Psoas muscle (tissue), 8 donors: ENCODE data around the gene SP9. TPM values are rescaled to one million over a fixed set of nuclear protein-coding genes. Genes with fewer than 3 reads are reported as not detected.

ENCODE experiments used
- ATAC-seq, 4 donors: fragments of 200-7000 bp; cut with Tn5 transposase; one replicate each; pipeline ENCODE4 v1.9.1; 2020; ENCODE audit warnings: moderate library complexity in 3 of 4, mild to moderate bottlenecking in 2 of 4
- DNase-seq, 2 donors: peaks; one replicate each; pipeline ENCODE4 v3.0.0-alpha.2; 2020
- H3K27ac ChIP-seq: fragments of 200-600 bp; one replicate; pipeline ENCODE4 v1.8.0; 2022
- H3K27me3 ChIP-seq, 3 donors: fragments of 200-600 bp in 1 of 3; one replicate each; pipeline versions ENCODE4 v1.6.1 to v1.8.0; 2013 to 2022; ENCODE audit warnings: low read length in 2 of 3, mild to moderate bottlenecking in 2 of 3, moderate library complexity in 1 of 3; ENCODE audit not compliant: insufficient read depth in 3 of 3
- H3K36me3 ChIP-seq, 2 donors: fragments of 200-600 bp in 1 of 2; one replicate each; pipeline versions ENCODE4 v1.6.1 to v1.8.0; 2013 to 2022; ENCODE audit warnings: low read depth in 1 of 2, mild to moderate bottlenecking in 1 of 2, moderate library complexity in 1 of 2; ENCODE audit not compliant: insufficient read depth in 1 of 2
- H3K4me1 ChIP-seq: fragments of 200-600 bp; one replicate; pipeline ENCODE4 v1.8.0; 2022
- H3K4me3 ChIP-seq: fragments of 200-600 bp; one replicate; pipeline ENCODE4 v1.8.0; 2022; ENCODE audit warnings: mild to moderate bottlenecking
- H3K9me3 ChIP-seq: fragments of 200-600 bp; one replicate; pipeline ENCODE4 v1.8.0; 2022
- WGBS, 3 donors: extraction: QIAGEN DNeasy Blood & Tissue Kit; methylation state at CpG; one replicate each; pipeline versions ENCODE4 v1.1.6 to v1.1.7; 2013; 5-methylcytosine and 5-hydroxymethylcytosine counted together
- intact Hi-C, 2 donors: fragments of 100-400 bp; cut with DNase I; formaldehyde crosslinking; loops; one replicate each; pipeline versions ENCODE4 v1.11.0 to v1.14.2; 2022
- polyA plus RNA-seq, 3 donors: library from polyadenylated mRNA; stranded (reverse); fragments of 200-250 nt; gene quantifications; one replicate each; pipeline ENCODE4 v1.2.3, GENCODE V29; 2013
- total RNA-seq, 4 donors: library from RNA; stranded (reverse); fragmentation: NEBNext Ultra II Directional in 2 of 4; extraction: Animal tissue kit (Norgen Biotek cat#: 25700) in 2 of 4; gene quantifications; one replicate each; pipeline versions ENCODE4 v1.2.1 to v1.2.4, GENCODE V29; 2021 to 2023
- TF ChIP-seq, protein P1 (sequence below): fragments of 200-600 bp; IDR thresholded peaks from one replicate; pipeline ENCODE4 v1.8.0; 2022; ENCODE audit warnings: antibody characterized with exemption
- donor health status: healthy with polysubstance abuse.
- donor health status: DM: no; HTN: no; CAD: no; lungs with moderate emphysema.
- donor health status: Bipolar disorder and iron deficiency.
- donor health status: healthy.
- donor health status: DM: yes; HTN: yes; CAD: no.
- donor health status: DM: no; HTN: no; CAD: no.
- donor health status: DM: no; HTN: no; CAD: no.
- donor health status: DM: yes; HTN: yes; CAD: no.

SP9 gene
- total and polyA plus RNA-seq, 7 donors = 0.03 to 0.95 (median 0.36) TPM; not detected in 3

DNA sequence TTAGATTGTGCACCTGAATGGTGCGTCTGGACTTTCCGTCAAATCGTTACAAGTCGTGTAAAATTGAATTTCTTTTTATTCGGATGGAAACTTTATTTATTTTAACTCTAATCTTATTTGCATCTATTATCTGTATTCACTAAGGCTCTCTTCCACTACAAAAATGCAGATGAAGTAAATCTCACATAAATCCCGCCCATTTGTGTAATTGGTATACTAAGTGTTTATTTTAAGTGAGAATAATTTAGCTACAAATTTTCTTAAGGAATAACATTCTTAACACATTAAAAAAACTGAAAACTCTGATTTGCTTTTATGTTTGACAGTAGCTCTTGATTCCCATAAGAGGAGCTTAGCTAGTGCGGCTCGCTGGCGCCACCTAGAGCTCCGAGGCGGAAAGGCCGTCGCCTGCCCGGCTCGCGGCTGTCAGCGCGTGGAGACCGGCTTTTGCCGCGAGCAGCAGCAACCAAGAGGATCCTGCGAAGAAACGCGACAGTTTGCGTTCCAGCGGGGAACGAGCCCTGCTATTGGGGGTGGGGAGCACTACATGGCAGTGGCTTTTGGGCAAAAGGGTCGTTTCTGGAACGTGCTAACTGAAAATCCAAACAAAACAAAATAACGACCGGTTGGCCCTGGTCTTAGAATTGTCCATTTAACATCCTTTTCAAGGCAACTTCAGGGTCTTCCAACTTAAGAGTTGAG lies 6.7 kb downstream of the SP9 start:
- WGBS, 3 donors = 5 to 7% (median 6%) methylated on average over 31 of the region's 31 CpGs
- ATAC-seq = peak; percentile 76 to 90 (median 82)
- Histone ChIP-seq H3K4me1 (peaks cover 18% of the 10 kb centered on the region), H3K27me3 (peaks cover 0 to 80% (median 28%) of the 10 kb centered on the region in 3 donors), H3K36me3 (no peaks in the 10 kb centered on the region), H3K9me3 (no peaks in the 10 kb centered on the region), H3K4me3 (peak overlapping the region; percentile 47), H3K27ac (no peak overlapping the region)
- TF ChIP-seq, protein P1, sequence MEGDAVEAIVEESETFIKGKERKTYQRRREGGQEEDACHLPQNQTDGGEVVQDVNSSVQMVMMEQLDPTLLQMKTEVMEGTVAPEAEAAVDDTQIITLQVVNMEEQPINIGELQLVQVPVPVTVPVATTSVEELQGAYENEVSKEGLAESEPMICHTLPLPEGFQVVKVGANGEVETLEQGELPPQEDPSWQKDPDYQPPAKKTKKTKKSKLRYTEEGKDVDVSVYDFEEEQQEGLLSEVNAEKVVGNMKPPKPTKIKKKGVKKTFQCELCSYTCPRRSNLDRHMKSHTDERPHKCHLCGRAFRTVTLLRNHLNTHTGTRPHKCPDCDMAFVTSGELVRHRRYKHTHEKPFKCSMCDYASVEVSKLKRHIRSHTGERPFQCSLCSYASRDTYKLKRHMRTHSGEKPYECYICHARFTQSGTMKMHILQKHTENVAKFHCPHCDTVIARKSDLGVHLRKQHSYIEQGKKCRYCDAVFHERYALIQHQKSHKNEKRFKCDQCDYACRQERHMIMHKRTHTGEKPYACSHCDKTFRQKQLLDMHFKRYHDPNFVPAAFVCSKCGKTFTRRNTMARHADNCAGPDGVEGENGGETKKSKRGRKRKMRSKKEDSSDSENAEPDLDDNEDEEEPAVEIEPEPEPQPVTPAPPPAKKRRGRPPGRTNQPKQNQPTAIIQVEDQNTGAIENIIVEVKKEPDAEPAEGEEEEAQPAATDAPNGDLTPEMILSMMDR = peak; percentile 99
- DNase-seq = peak; percentile 80 to 94
- intact Hi-C loops = loop anchor here (1.0 to 10.0 kb wide), 4 partner anchors 183 to 939 kb away; no protein-coding TSS in a partner anchor

GRCh38 chr2:174341995-174342685 lies 7.4 kb downstream of the SP9 start:
- Histone ChIP-seq H3K4me1 (peaks cover 16% of the 10 kb centered on the region), H3K36me3 (no peaks in the 10 kb centered on the region), H3K4me3 (peak overlapping the region; percentile 47), H3K27ac (no peak overlapping the region), H3K9me3 (no peaks in the 10 kb centered on the region), H3K27me3 (peaks cover 0 to 75% (median 23%) of the 10 kb centered on the region in 3 donors)
- TF ChIP-seq, protein P1 = no peak
- DNase-seq = peak in 1 of 2 donors; percentile 19
- peak in 3 of 4 donors; percentile 18 to 52 (median 24) for ATAC-seq
- intact Hi-C loops = loop anchor here (1.0 to 10.0 kb wide), 4 partner anchors 184 to 940 kb away; no protein-coding TSS in a partner anchor
- 20 to 22% (median 20%) methylated on average over 44 to 52 of the region's 52 CpGs for WGBS, 3 donors

DNA sequence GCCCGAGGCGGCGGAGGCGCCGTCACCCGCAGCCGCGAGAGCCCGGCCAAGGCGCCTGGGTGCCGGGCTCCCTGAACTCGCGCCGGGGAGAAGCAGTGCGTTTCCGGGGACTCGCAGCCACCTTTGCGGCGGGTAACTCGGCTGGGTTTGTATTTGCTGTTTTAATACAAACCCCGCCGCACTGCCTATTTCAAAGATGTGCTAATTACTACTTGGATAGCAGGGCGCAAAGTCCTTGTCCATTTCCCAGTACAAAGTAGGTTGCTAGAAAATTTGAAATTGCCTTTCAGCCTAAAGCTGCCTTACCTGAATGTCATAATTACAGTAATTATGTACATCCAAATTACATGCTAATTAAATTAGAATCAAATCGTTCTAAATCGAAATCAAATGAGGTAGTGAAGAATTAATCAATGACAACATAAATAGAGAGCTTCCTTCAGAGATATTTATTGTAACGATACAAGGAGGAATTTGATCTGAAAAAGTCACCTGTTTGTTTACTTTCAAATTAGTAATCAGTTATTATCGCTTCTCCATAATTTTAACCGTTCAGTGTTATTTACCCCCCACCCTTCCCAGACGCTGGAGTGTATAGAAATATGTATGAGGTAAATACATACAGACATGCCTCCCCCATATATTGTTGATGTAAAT lies 8.1 kb downstream of the SP9 start:
- DNase-seq (no peak), ATAC-seq (no peak)
- TF ChIP-seq, protein P1 = no peak
- Histone ChIP-seq H3K4me3 (peak overlapping the region; percentile 47), H3K27ac (no peak overlapping the region), H3K27me3 (peaks cover 0 to 68% (median 20%) of the 10 kb centered on the region in 3 donors), H3K9me3 (no peaks in the 10 kb centered on the region), H3K4me1 (peaks cover 12% of the 10 kb centered on the region), H3K36me3 (peaks cover 0 to 3% of the 10 kb centered on the region in 2 donors)
- intact Hi-C loops = loop anchor here (5.0 to 10.0 kb wide), 3 partner anchors 188 to 941 kb away; no protein-coding TSS in a partner anchor
- 34 to 39% (median 38%) methylated on average over 29 of the region's 29 CpGs for WGBS, 3 donors

DNA sequence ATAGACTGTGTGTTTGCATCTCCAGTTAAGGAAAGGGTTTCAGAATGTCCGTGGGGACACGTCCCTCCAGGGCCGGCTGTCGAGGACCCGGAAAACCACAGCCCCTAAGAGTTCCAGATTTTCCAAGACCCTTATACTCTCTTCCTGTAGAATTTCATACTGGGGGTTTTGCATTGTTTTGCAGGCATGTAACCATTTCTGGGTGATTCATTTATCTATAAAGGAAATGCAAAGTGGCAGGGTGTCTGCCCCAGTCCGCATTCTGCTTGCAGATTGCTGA lies 8.5 kb downstream of the SP9 start:
- H3K4me1 ChIP-seq = peaks cover 10% of the 10 kb centered on the region
- DNase-seq = no peak
- ATAC-seq = no peak
- H3K27me3 ChIP-seq = peaks cover 0 to 63% (median 20%) of the 10 kb centered on the region in 3 donors
- peaks cover 0 to 8% of the 10 kb centered on the region in 2 donors for H3K36me3 ChIP-seq
- intact Hi-C loops = loop anchor here (5.0 to 10.0 kb wide), 3 partner anchors 188 to 941 kb away; no protein-coding TSS in a partner anchor
- TF ChIP-seq, protein P1 = no peak
- 65 to 73% (median 65%) methylated on average over 6 of the region's 6 CpGs for WGBS, 3 donors
- H3K9me3 ChIP-seq = no peaks in the 10 kb centered on the region
- H3K4me3 ChIP-seq = no peak overlapping the region
- H3K27ac ChIP-seq = no peak overlapping the region
